ENCODE results near the gene CIRBP.
A peak's percentile ranks its signal among the peaks of the same experiment; 100 is the strongest.

DNA sequence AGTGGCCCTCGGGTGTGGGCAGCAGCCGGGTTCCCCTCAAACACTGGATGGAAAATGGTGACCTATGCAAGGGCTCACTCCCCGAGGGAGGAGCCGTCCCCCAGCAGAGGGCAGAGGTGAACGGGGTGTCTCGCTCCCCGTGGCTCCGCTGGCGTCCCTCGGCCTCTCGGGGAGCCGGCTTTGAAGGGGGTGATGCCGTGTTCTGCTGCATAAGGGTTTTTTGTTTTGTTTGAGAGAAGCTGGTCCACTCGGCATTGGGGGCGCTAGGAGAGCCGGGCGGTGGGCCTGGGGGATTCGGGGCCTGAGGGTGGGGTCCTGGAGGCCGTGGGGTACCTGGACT, 20.5 kb downstream of the CIRBP start:
- TF ChIP-seq, protein P1, sequence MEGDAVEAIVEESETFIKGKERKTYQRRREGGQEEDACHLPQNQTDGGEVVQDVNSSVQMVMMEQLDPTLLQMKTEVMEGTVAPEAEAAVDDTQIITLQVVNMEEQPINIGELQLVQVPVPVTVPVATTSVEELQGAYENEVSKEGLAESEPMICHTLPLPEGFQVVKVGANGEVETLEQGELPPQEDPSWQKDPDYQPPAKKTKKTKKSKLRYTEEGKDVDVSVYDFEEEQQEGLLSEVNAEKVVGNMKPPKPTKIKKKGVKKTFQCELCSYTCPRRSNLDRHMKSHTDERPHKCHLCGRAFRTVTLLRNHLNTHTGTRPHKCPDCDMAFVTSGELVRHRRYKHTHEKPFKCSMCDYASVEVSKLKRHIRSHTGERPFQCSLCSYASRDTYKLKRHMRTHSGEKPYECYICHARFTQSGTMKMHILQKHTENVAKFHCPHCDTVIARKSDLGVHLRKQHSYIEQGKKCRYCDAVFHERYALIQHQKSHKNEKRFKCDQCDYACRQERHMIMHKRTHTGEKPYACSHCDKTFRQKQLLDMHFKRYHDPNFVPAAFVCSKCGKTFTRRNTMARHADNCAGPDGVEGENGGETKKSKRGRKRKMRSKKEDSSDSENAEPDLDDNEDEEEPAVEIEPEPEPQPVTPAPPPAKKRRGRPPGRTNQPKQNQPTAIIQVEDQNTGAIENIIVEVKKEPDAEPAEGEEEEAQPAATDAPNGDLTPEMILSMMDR (conservative IDR thresholded peaks at IDR 0.05; ENCODE audit: low read length): 0 out of 2 replicates have a peak, but pooled peaks have one; percentile 27
- no peak for TF ChIP-seq EZH2phosphoT487 (IDR thresholded peaks at IDR 0.05; ENCODE audit: borderline replicate concordance, low read depth, low read length)

Measured in OCI-LY7 (cell line).